Measurements from ENCODE around the gene LINGO3.

GRCh38 chr19:2341244-2341751 is 33.3 kb upstream of the LINGO3 start:
- no peak for TF ChIP-seq EZH2 (IDR thresholded peaks at IDR 0.05)
- TF ChIP-seq POLR2AphosphoS5 (IDR thresholded peaks at IDR 0.05; ENCODE audit: borderline replicate concordance, low read depth, low read length), result no peak
